ENCODE measurements around the gene OLFM1. TPM values are rescaled to one million over a fixed set of nuclear protein-coding genes. Genes with fewer than 3 reads are reported as not detected.
A peak's percentile ranks its signal among the peaks of the same experiment; 100 is the strongest.

OLFM1 gene
- total RNA-seq, 1 experiment from 2014 or later: 35.0 TPM

- Histone ChIP-seq H3K4me1 (replicated peaks) (no peaks in the 10 kb centered on the region), H3K27me3 (replicated peaks) (peaks cover 12% of the 10 kb centered on the region), H3K4me3 (no peak overlapping the region), H3K36me3 (no peaks in the 10 kb centered on the region), H3K9me3 (replicated peaks) (0 out of 2 replicates have a peak, but pooled peaks cover 3% of the 10 kb centered on the region), H3K27ac (no peak overlapping the region)
- no peak for DNase-seq (ENCODE audit: low read depth in 1 of 2, low spot score in 2 of 2)
These were observed 21.7 kb upstream of the OLFM1 start for GRCh38 chr9:135065804-135066203.

GRCh38 chr9:135066291-135066690 is 21.2 kb upstream of the OLFM1 start:
- no peaks in the 10 kb centered on the region for H3K4me1 ChIP-seq (replicated peaks)
- 0 out of 2 replicates have a peak, but pooled peaks cover 3% of the 10 kb centered on the region for H3K9me3 ChIP-seq (replicated peaks)
- DNase-seq (ENCODE audit: low read depth in 1 of 2, low spot score in 2 of 2): no peak
- no peak overlapping the region for H3K4me3 ChIP-seq
- H3K27me3 ChIP-seq (replicated peaks): peaks cover 16% of the 10 kb centered on the region
- H3K27ac ChIP-seq: no peak overlapping the region
- H3K36me3 ChIP-seq: no peaks in the 10 kb centered on the region

DNA sequence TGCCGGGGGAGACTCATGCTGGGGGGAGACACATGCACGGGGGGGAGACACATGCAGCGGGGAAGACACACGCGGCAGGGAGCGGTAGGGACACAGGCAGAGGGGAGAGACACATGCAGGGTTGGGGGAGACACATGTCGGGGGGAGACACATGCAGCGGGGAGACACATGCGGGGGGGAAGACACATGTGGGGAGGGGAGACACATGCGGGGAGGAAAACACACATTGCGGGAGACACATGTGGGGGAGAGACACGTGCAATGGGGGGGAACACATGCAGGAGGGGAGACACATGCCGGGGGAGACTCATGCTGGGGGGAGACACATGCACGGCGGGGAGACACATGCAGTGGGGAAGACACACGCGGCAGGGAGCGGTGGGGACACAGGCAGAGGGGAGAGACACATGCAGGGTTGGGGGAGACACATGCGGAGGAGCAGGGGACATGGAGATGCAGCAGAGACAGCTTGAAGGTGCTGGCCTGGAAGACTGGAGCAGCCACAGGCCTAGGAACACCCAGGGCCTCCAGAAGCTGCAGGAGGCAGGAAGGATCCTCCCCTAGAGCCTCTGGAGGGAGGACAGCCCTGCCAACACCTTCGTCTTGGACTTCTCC is 20.3 kb upstream of the OLFM1 start:
- no peaks in the 10 kb centered on the region for H3K4me1 ChIP-seq (replicated peaks)
- peaks cover 18% of the 10 kb centered on the region for H3K27me3 ChIP-seq (replicated peaks)
- no peak overlapping the region for H3K4me3 ChIP-seq
- no peak overlapping the region for H3K27ac ChIP-seq
- H3K36me3 ChIP-seq: no peaks in the 10 kb centered on the region
- H3K9me3 ChIP-seq (replicated peaks): 0 out of 2 replicates have a peak, but pooled peaks cover 3% of the 10 kb centered on the region
- DNase-seq (ENCODE audit: low read depth in 1 of 2, low spot score in 2 of 2): no peak

DNA sequence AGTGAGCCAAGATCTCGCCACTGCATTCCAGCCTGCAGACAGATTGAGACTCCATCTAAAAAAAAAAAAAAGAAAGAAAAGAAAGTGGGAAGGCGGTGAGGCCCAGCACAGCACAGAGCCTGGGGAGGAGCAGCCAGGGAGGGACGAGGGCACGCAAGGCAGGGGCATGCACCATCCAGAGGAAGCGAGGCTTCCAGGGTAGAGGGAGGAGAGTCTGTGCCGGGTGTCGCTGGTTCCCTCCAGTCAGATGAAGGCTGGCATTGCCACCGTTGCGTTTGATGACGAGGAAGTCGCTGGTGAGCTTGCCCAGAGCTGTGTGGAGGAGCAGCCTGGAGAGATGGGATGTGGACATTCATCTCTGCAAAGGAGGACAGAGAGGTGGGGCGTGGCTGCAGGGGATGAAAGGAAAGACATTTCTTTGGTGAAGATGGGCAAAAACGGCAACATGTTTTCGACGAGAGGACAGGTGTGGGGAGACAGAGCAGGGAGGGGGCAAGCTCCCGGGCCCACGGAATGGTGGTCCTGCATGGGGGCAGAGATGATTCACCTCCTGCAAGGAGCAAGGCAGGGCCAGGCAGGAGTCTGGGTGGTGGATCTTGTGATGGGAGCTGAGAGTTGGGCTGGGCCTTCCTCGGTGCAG is 18.6 kb upstream of the OLFM1 start:
- Histone ChIP-seq H3K9me3 (replicated peaks) (0 out of 2 replicates have a peak, but pooled peaks cover under 1% of the 10 kb centered on the region), H3K4me1 (replicated peaks) (no peaks in the 10 kb centered on the region), H3K36me3 (no peaks in the 10 kb centered on the region), H3K27ac (no peak overlapping the region), H3K27me3 (replicated peaks) (peaks cover 18% of the 10 kb centered on the region), H3K4me3 (no peak overlapping the region)
- no peak for DNase-seq (ENCODE audit: low read depth in 1 of 2, low spot score in 2 of 2)

DNA sequence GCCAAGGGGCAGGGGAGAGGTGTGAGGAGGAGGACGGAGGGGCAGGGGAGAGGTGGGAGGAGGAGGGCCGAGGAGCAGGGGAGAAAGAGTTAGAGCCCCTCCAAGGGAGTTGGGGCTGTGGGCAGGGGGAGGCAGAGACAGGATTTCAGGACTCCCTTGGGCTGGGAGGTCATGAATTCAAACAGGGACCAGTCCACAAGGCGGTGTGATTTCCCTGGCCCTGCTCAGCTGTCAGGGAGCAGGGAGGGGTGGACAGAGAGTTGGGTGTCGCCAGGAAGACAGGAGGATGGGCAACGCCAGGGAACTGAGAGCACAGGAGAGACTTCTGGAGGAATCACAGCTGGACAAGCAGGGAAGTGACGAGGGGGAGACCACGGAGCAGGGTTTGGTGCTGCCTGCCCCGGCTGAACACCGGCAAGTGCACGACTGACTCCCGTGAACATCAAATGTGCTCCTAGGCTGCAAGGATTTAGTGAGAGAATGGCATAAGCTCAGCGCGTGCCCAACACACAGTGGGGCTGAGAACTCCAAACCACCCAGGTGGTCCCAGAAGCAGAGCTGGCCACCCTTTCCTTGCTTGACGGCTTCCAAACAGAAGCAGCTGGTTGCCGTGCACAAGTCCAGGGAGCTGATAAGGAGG is 17.8 kb upstream of the OLFM1 start:
- no peaks in the 10 kb centered on the region for H3K9me3 ChIP-seq (replicated peaks)
- no peak overlapping the region for H3K4me3 ChIP-seq
- no peak overlapping the region for H3K27ac ChIP-seq
- no peak for DNase-seq (ENCODE audit: low read depth in 1 of 2, low spot score in 2 of 2)
- H3K4me1 ChIP-seq (replicated peaks): no peaks in the 10 kb centered on the region
- H3K27me3 ChIP-seq (replicated peaks): peaks cover 20% of the 10 kb centered on the region
- no peaks in the 10 kb centered on the region for H3K36me3 ChIP-seq

DNA sequence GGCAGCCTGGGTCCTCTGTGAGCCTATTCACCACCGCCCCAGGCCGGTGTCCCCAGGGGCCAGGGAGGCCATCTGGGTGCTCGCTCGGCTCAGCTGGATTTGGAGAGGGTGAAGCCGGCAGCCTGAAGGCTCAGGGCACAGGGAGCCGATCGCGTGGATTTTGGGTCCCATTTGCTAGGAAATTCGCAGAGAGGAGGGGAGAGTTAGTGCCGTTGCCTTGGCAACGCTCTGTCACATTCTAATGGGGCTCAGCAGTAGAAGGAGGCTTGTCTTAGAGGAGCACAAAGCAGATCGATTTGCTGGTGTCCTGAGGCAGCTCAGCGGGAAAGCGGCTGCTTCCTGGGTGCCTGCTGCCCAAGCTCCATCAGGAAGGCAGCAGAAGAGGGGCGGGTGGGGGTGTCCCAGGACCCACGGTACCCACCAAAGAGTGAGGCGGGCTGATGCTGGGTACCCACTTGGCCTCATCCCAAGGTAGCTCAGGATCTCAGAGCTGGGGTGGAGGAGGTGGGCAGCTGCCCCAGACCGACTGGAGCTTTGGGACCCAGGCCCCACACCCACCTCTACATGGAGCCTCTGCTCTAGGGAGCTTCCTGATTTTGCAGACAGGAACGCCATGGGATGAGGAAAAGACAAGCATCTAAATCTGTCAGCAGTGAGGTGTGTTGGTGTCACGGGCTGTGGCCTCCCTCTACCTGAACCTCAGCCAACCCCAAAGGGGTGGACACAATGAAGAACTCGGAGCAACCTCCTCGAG is 17.1 kb upstream of the OLFM1 start:
- Histone ChIP-seq H3K27ac (no peak overlapping the region), H3K9me3 (replicated peaks) (no peaks in the 10 kb centered on the region), H3K27me3 (replicated peaks) (peaks cover 27% of the 10 kb centered on the region), H3K36me3 (no peaks in the 10 kb centered on the region), H3K4me1 (replicated peaks) (no peaks in the 10 kb centered on the region; the same call in 1 of the 2 replicates), H3K4me3 (no peak overlapping the region)
- DNase-seq (ENCODE audit: low read depth in 1 of 2, low spot score in 2 of 2): no peak

- Histone ChIP-seq H3K4me1 (replicated peaks) (no peaks in the 10 kb centered on the region; the same call in 1 of the 2 replicates), H3K36me3 (no peaks in the 10 kb centered on the region), H3K27me3 (replicated peaks) (peaks cover 30% of the 10 kb centered on the region), H3K9me3 (replicated peaks) (no peaks in the 10 kb centered on the region), H3K4me3 (no peak overlapping the region), H3K27ac (no peak overlapping the region)
- no peak for DNase-seq (ENCODE audit: low read depth in 1 of 2, low spot score in 2 of 2)
These were observed 16.3 kb upstream of the OLFM1 start for GRCh38 chr9:135070964-135071735.

GRCh38 chr9:135073081-135073740 is 14.3 kb upstream of the OLFM1 start:
- no peak overlapping the region for H3K27ac ChIP-seq
- H3K4me3 ChIP-seq: no peak overlapping the region
- H3K27me3 ChIP-seq (replicated peaks): peaks cover 26% of the 10 kb centered on the region
- H3K9me3 ChIP-seq (replicated peaks): no peaks in the 10 kb centered on the region
- H3K4me1 ChIP-seq (replicated peaks): no peaks in the 10 kb centered on the region; the same call in 1 of the 2 replicates
- H3K36me3 ChIP-seq: no peaks in the 10 kb centered on the region
- DNase-seq (ENCODE audit: low read depth in 1 of 2, low spot score in 2 of 2): no peak

GRCh38 chr9:135073741-135074305 is 13.6 kb upstream of the OLFM1 start:
- H3K9me3 ChIP-seq (replicated peaks): no peaks in the 10 kb centered on the region

GRCh38 chr9:135074354-135075233 is 12.9 kb upstream of the OLFM1 start:
- no peak overlapping the region for H3K27ac ChIP-seq
- no peaks in the 10 kb centered on the region for H3K36me3 ChIP-seq
- no peaks in the 10 kb centered on the region for H3K9me3 ChIP-seq (replicated peaks)
- no peak overlapping the region; the same call in 1 of the 2 replicates for H3K4me3 ChIP-seq
- peak in 1 of 2 experiments; percentile 20 for DNase-seq (ENCODE audit: low read depth in 1 of 2, low spot score in 2 of 2)
- peaks cover 24% of the 10 kb centered on the region for H3K27me3 ChIP-seq (replicated peaks)
- H3K4me1 ChIP-seq (replicated peaks): no peaks in the 10 kb centered on the region; the same call in 1 of the 2 replicates

More at GRCh38 chr9:135073741-135074305, 13.6 kb upstream of the OLFM1 start:
- Histone ChIP-seq H3K4me3 (no peak overlapping the region), H3K27me3 (replicated peaks) (peaks cover 26% of the 10 kb centered on the region), H3K36me3 (no peaks in the 10 kb centered on the region), H3K27ac (no peak overlapping the region), H3K4me1 (replicated peaks) (no peaks in the 10 kb centered on the region; the same call in 1 of the 2 replicates)
- no peak for DNase-seq (ENCODE audit: low read depth in 1 of 2, low spot score in 2 of 2)

DNA sequence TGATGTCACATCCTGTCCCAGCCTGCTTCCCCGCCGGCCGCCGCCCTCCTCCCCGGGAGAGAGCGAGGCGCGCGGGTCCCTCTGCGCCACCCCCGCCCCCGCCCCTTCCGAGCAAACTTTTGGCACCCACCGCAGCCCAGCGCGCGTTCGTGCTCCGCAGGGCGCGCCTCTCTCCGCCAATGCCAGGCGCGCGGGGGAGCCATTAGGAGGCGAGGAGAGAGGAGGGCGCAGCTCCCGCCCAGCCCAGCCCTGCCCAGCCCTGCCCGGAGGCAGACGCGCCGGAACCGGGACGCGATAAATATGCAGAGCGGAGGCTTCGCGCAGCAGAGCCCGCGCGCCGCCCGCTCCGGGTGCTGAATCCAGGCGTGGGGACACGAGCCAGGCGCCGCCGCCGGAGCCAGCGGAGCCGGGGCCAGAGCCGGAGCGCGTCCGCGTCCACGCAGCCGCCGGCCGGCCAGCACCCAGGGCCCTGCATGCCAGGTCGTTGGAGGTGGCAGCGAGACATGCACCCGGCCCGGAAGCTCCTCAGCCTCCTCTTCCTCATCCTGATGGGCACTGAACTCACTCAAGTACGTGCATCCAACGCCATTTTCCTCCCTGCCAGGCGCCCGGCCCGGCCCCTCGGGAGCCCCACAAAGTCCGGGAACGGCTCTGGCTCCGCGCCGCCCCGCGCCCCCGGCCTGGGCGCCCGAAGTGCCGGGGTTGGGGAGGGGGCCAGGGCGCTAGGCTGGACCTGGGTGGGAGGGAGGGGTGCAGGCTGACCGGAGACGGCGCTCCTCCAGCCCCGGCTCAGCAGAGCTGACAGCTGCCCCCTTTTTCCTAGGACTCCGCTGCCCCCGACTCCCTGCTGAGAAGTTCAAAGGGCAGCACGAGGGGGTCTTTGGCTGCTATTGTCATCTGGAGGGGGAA is 12.0 kb upstream of the OLFM1 start:
- peaks cover 21% of the 10 kb centered on the region for H3K27me3 ChIP-seq (replicated peaks)
- peak overlapping the region; percentile 25 for H3K4me3 ChIP-seq
- no peaks in the 10 kb centered on the region; the same call in 1 of the 2 replicates for H3K4me1 ChIP-seq (replicated peaks)
- H3K9me3 ChIP-seq (replicated peaks): no peaks in the 10 kb centered on the region
- H3K27ac ChIP-seq: no peak overlapping the region
- no peaks in the 10 kb centered on the region for H3K36me3 ChIP-seq
- DNase-seq (ENCODE audit: low read depth in 1 of 2, low spot score in 2 of 2): peak in 1 of 2 experiments; percentile 42
